Dedifferentiated amniotic fluid mesenchymal stem cell (primary cell): ENCODE results near the gene PTGES.

Experiments
- DNase-seq: peaks from one replicate; pipeline ENCODE4 v3.0.0-alpha.2; 2016; ENCODE audit errors: extremely low spot score

PTGES gene

GRCh38 chr9:129718647-129719046 is 34.2 kb downstream of the PTGES start:
- DNase-seq = no peak

DNA sequence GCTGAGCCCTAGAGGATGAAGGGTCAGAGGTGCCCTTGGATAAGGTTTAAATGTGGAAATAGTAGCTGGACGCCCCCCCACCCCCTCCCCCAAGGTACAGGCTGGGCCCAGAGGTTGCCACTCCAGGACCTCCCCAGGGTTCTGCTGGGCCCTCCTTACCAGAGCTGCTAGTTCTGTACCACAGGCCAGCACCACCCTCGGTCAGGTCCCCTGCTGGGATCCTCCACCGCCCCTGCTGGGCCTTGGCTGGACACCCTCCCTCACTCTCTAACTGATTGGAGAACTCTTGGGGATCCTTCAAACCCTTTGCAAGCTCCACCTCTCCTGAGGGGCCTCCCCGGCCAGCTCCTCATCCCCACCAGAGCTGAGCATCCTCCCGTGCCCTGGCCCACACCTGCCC is 34.9 kb downstream of the PTGES start:
- no peak for DNase-seq

DNA sequence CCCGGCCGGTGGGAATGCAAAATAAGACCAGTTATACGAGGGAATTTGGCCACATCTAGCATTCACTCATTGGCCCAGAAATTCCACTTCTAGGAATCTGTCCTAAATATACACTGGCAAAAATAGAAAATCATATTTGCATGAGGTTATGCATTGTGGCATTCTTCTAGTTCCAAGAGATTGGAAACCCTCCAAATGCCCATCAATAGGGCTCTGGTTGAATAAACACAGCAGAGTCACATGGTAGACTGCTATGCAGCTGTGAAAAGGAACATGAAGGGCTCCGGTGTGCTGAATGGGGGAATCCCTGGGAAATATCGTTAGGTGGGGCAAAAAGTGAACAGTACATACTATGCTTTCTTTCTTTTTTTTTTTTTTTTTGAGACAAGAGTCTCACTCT is 36.8 kb downstream of the PTGES start:
- DNase-seq = peak; percentile 76

DNA sequence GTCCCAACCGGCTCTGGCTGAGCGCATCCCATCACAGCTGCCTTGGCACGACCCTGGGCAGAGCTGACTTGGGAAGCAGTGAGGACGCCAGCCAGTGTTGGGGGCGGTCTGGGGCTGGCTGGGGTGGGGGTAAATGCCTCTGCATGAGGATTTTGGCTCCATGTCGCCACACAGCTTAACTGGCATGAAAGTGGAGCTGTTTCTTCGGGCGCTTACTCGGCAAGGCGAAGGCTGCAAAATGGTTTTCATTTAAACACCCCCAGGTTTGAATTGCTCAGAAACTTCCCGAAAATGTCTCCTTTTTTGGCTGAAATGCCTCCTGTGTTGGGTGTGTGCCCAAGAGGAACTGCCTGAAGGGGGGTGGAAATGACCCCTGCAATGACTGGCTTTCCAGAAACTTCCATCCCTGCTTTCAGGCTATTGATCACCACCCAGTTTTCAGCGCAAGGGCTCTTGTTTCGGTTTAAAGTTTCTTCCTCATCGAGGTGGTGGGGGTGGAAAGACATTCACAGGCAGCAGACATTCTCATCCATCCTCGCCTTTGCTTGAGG is 38.3 kb downstream of the PTGES start:
- no peak for DNase-seq

GRCh38 chr9:129713402-129713679 is 39.5 kb downstream of the PTGES start:
- no peak for DNase-seq

DNA sequence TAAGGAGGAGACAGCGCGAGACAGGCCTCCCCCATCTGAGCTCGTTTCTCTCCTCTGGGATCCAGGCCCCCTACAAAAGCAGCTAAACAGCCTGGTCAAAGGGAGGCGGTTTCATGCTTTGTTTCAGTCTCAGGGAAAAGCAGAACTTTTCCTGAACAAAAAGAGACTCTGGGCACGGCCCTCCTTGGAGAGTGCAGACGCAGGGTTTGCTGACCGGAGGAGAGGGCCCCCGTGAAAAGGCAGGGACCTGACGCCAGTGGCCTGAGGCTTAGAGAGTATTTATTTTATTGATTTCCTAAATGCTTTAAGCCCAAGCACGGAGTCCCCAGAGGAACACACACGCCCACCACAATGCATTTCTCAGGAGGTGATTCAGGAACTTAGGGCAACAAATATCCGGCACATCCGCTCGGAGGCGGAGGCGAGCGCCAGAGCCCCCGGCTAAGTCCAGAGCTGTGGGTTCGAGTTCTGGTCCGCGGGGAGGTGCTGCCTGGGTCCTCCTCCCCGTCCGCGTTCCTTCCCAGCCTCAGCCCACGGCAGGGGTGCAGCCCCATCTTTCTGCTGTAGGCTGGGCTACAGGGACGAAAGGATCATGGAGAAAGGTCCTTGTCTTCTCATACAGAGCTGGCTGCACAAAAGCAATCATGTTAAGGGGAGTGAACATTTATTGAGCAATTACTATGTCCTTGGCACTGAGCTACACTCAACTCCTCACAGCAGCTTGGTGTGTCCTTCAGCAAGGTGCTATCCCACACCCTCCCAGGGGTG is 40.0 kb downstream of the PTGES start:
- peak; percentile 83 for DNase-seq

- no peak for DNase-seq
These were observed 42.7 kb downstream of the PTGES start for GRCh38 chr9:129710169-129710453.

DNA sequence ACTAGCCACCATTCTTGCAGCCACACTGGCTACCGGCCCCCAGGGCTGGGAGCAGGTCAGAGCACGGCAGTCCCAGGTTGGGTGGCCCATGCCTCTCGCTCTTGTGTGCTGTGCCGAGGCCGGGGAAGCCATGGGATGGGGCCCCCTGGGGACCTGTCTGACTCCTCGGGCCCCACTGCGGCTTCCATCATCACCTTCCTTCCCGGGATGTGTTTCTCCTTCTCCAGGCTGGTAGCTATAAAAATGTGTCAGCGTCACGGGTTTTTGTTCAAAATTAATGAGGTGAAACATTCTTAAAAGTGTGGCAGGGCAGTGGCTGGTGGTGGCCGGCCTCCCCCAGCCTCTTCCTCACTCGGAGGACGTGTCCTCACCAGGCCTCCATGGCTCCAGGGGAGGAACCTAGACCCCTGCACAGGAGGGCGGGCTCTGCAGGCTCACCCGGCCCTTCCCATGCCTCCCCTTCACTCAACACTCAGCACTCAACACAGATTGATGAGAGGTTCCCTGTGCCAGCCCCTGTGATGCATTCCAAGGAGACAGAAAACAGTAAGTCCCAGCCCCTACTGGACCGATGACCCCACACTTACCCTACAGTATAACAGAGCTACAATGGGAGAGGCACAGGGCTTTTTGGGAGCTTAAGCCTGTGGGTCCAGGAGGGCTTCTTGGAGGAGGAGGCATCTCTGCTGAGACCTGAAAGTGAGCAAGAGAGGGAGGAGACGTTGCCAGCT is 43.2 kb downstream of the PTGES start:
- no peak for DNase-seq

- no peak for DNase-seq
These were observed 44.0 kb downstream of the PTGES start for GRCh38 chr9:129708793-129709192.

- DNase-seq = no peak
These were observed 48.0 kb downstream of the PTGES start for GRCh38 chr9:129704807-129705206.

DNA sequence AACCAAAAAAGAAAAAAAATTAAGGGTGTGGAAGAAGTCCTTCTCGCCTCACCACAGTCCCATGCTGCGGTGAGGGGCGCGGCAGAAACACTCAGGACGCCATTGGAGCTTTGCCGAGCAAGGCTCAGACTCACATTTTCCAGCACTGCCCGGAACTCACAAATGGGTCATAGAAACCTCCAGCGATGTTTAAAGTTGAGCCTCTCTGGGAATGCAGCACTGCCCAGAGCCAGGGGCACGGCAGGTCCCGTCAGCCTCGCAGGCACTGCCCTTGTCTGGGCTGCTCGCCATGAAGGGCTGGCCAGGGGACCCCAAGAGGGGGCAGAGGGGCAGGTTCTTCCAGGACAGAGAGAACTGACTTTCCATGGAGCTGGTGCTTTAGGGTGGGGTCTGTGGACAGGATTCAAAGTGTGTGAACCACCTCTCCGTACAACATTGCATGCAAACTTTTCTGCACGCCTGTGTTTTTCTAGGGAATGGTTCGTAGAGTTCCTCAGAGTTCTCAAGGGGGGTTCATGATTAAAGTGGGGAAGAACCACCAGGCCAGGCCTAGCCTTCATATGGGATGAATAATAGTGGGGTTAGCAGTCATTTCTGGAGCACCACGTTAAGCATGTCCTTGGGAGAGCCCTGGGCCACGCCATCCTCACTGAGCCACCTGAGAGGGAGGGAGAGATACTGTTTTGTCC is 49.0 kb downstream of the PTGES start:
- peak; percentile 92 for DNase-seq

DNA sequence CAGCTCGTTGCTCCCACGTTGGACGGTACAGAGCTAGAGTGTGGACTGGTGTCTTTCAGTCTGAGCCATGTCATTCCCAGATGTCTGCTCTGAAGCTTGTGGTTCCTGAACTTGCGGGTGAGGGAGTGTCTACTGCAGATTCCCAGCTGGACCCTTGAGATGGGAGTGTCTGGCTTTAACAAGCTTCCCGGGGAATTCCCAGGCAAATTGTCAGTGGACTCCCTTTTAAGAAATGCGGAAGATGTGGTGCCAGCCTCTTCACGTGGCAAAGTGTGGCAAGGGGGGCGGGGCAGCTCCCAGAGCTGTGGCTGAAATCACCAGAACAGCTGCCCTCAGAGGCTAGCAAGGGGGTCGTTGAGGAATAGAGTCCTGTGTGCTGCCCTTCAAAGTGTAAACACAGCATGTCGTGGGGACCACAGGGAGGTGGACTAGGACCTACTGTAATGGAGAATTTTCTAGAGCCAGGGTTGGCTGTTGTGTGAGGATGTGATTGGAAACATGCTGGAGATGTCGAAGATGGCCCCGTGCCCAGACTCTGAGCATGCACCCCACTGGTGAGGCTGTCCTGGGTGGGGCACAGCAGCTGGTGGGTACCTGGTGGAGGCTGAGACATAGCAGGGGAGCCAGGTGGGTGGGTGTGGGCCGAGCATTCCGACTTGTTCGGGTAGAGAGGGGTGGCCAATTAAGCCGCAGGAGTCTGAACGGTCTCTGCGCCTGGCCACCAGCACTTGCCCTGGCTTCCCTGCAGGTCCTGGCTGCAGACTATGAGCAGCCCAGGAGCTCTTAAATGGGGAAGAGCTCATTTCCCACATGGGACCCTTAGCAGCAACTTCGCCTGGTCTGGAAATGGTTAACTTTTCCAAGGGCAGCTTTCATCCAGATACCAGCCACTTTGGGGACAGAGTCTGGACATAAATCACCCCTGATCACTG is 50.0 kb downstream of the PTGES start:
- DNase-seq = peak; percentile 92

DNA sequence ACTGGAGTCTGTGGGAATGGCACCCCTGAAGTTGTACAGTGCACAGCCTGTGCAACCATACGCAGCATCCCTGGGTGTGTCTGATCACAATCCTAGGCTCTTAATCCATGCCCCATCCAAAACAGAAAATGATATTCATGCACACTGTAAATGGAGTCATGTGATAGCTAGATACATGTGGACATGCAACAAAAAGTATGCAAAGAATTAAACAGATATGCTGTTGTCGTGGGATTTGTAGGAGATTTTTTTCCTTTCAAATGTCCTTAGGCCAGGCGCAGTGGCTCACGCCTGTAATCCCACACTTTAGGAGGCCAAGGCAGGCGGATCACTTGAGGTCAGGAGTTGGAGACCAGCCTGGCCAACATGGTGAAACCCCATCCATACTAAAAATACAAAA is 51.3 kb downstream of the PTGES start:
- DNase-seq = no peak

DNA sequence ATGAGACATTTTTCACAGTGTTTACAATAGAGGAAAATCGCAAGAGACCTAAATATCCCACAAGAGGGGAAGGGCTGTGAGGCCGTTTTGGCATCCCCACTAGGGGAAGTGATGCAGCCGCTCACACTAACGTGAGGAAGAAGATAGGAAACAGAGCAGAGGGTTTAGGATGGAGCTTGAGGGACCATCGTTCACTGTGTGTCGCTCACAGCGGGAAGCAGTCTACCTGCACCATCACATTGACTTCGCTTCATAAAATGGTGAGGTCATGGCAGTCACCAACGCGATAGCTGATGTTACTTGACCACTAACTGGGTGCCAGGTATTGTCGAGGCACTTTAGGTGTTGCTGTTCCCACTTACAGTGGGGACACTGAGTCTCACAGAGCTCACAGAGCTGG is 51.8 kb downstream of the PTGES start:
- no peak for DNase-seq

- DNase-seq = peak; percentile 51
These were observed 54.5 kb downstream of the PTGES start for GRCh38 chr9:129698254-129698757.

DNA sequence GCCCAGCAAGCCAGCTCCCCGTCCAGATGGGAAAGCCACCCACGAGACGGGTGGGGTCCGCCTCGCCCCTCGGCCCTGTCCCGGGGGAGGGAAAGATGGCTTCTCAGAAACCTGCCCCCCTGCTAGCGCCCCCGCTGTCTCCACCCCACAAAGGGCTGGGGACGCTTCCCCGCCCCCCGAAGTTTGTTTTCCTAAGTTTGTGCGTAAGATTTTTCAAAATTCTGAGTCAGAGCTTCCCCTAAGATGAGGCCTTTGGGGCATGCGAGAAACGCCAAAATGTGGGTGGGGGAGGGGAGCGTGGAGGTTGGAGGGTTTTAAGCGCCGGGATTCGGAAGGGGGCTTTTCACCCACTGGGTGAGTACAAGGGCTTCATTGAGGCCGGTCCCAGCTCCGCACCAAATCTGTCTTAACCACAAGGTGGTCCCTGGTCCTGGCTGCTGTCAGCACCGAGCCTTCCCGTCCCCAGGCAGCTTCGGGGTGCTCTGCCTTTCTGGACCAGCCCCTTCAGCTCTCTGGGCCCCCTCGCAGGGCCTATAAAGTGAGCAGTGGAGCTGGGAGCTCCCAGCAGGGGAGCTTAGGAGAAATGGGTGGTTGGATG is 55.1 kb downstream of the PTGES start:
- DNase-seq = peak; percentile 58

GRCh38 chr9:129696944-129697655 is 55.7 kb downstream of the PTGES start:
- DNase-seq = peak; percentile 41

DNA sequence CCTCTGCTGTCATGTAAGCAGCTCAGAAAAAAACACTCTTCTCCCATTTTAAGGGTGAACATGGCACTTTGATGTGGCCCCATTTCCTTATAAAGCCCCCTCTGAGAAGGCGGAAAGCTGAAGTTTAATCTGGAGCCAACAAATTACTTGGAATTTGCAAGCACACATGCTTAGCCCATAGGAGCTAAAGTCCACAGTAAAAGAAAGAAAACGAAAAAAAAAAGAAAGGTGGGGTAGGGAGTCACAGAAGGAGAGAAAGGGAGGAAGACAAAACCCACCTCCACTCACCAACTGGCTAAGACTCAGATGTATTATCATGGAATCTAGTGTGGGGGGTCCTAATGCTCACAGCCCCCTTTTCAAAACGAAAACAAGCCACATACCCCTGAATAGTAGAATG is 57.0 kb downstream of the PTGES start:
- DNase-seq = no peak

- no peak for DNase-seq
These were observed 58.6 kb downstream of the PTGES start for GRCh38 chr9:129694243-129694646.

GRCh38 chr9:129693741-129694140 is 59.1 kb downstream of the PTGES start:
- no peak for DNase-seq

DNA sequence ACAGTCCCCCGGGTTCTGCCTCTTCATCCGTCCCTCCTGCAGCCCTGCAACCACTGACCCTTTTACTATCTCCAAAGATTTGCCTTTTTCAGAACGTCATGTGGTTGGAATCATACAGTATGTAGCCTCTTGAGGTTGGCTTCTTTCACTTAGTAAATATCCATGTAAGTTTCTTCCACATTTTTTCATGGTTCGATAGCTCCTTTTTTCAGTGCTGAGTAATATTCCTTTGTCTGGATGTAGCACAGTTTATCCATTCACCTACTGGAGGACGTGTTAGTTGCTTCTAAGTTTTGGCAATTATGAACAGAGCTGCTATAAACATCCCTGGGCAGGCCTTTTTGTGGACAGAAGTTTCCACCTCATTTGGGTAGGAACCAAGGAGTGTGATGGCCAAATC is 60.3 kb downstream of the PTGES start:
- DNase-seq = no peak
